Fibroblast of lung (primary cell): Measurements from ENCODE around the gene BACH1. TPM values are rescaled to one million over a fixed set of nuclear protein-coding genes. Genes with fewer than 3 reads are reported as not detected.

Source experiments
- DNase-seq, 2 donors: peaks; one replicate each; pipeline versions ENCODE4 v3.0.0 to v3.0.0-alpha.2; 2010; ENCODE audit warnings: low read depth in 2 of 2
- H2AFZ ChIP-seq: 2 replicates; pipeline ENCODE4 v1.5.1; 2012; ENCODE audit warnings: low read length, control low read depth, inconsistent platforms
- H3K27ac ChIP-seq: 2 replicates; pipeline ENCODE4 v1.5.1; 2011; ENCODE audit warnings: low read length, control low read depth; ENCODE audit not compliant: insufficient read depth
- H3K27me3 ChIP-seq: 2 replicates; pipeline ENCODE4 v1.5.1; 2011; ENCODE audit warnings: mild to moderate bottlenecking, low read length; ENCODE audit not compliant: control insufficient read depth, insufficient read depth
- H3K36me3 ChIP-seq: 2 replicates; pipeline ENCODE4 v1.5.1; 2011; ENCODE audit warnings: low read length; ENCODE audit not compliant: control insufficient read depth, insufficient read depth
- H3K4me1 ChIP-seq: 2 replicates; pipeline ENCODE4 v1.5.1; 2011; ENCODE audit warnings: low read length; ENCODE audit not compliant: control insufficient read depth, insufficient read depth; ENCODE audit errors: extremely low read depth
- H3K4me2 ChIP-seq: 2 replicates; pipeline ENCODE4 v1.5.1; 2011; ENCODE audit warnings: low read length, control low read depth; ENCODE audit not compliant: insufficient read depth; ENCODE audit errors: extremely low read depth
- H3K4me3 ChIP-seq, 4 experiments: fragments of 200-600 bp in 1 of 4; sonication (generic) in 1 of 4; replicated peaks in 1 of 4; 2 replicates each; pipeline ENCODE4 v1.5.1; 2011 to 2016; ENCODE audit warnings: low read length in 4 of 4, low read depth in 3 of 4, mild to moderate bottlenecking in 3 of 4, control low read depth in 2 of 4, inconsistent platforms in 1 of 4, mixed read lengths in 1 of 4; ENCODE audit not compliant: insufficient read depth in 1 of 4; ENCODE audit errors: control extremely low read depth in 1 of 4
- H3K79me2 ChIP-seq: 2 replicates; pipeline ENCODE4 v1.5.1; 2012; ENCODE audit warnings: mild to moderate bottlenecking, low read length, inconsistent platforms; ENCODE audit not compliant: control insufficient read depth, insufficient read depth
- H3K9ac ChIP-seq: 2 replicates; pipeline ENCODE4 v1.5.1; 2011; ENCODE audit warnings: mild to moderate bottlenecking, low read length, control low read depth; ENCODE audit not compliant: insufficient read depth
- H3K9me3 ChIP-seq: 2 replicates; pipeline ENCODE4 v1.5.1; 2012; ENCODE audit warnings: low read depth, low read length; ENCODE audit not compliant: control insufficient read depth, insufficient read depth
- H4K20me1 ChIP-seq: 2 replicates; pipeline ENCODE4 v1.5.1; 2011; ENCODE audit warnings: low read length; ENCODE audit not compliant: control insufficient read depth, insufficient read depth; ENCODE audit errors: extremely low read depth
- EZH2 ChIP-seq: IDR thresholded peaks from 2 replicates; pipeline ENCODE4 v1.5.1; 2012; ENCODE audit warnings: low read length, control low read depth, mild to moderate bottlenecking; ENCODE audit errors: missing control alignments
- polyA plus RNA-seq, 2 donors: library from polyadenylated mRNA; depleted of rRNA in 1 of 2; stranded (reverse) in 1 of 2; unstranded in 1 of 2; fragments of >200 nt; gene quantifications; 2 replicates each; pipeline ENCODE4 v1.2.1, GENCODE V29; 2011 to 2012; ENCODE audit warnings: missing spikeins in 1 of 2
- total RNA-seq: library from RNA; depleted of rRNA; stranded (reverse); fragments of >200 nt; gene quantifications from 2 replicates; pipeline ENCODE4 v1.2.1, GENCODE V29; 2014
- TF ChIP-seq, protein P1 (sequence below), 2 donors: IDR thresholded peaks in 1 of 2; conservative IDR thresholded peaks in 1 of 2; 1 replicate in 1 of 2; 2 replicates in 1 of 2; pipeline ENCODE4 v1.5.1; 2011 to 2012; ENCODE audit warnings: low read length in 2 of 2, control low read depth in 1 of 2, inconsistent platforms in 1 of 2, low read depth in 1 of 2, mild to moderate bottlenecking in 1 of 2

The BACH1 gene
- total and polyA plus RNA-seq, 2 donors (not counting 1 experiment from before 2014, with no cell fraction given): 38.2 to 127 TPM

GRCh38 chr21:29258626-29259338, 39.9 kb upstream of the BACH1 start:
- H3K4me3 ChIP-seq: peak overlapping the region in 2 of 4 experiments; percentile 1 to 5

GRCh38 chr21:29260461-29260860, 38.3 kb upstream of the BACH1 start:
- Histone ChIP-seq H3K4me2 (no peak overlapping the region), H4K20me1 (no peaks in the 10 kb centered on the region), H2AFZ (no peak overlapping the region), H3K36me3 (no peaks in the 10 kb centered on the region), H3K9ac (no peak overlapping the region), H3K27me3 (no peaks in the 10 kb centered on the region), H3K9me3 (no peaks in the 10 kb centered on the region), H3K4me1 (peaks cover 4% of the 10 kb centered on the region), H3K79me2 (no peaks in the 10 kb centered on the region), H3K4me3 (no peak overlapping the region), H3K27ac (no peak overlapping the region)
- no peak for DNase-seq
- no peak for TF ChIP-seq EZH2
- TF ChIP-seq, protein P1, sequence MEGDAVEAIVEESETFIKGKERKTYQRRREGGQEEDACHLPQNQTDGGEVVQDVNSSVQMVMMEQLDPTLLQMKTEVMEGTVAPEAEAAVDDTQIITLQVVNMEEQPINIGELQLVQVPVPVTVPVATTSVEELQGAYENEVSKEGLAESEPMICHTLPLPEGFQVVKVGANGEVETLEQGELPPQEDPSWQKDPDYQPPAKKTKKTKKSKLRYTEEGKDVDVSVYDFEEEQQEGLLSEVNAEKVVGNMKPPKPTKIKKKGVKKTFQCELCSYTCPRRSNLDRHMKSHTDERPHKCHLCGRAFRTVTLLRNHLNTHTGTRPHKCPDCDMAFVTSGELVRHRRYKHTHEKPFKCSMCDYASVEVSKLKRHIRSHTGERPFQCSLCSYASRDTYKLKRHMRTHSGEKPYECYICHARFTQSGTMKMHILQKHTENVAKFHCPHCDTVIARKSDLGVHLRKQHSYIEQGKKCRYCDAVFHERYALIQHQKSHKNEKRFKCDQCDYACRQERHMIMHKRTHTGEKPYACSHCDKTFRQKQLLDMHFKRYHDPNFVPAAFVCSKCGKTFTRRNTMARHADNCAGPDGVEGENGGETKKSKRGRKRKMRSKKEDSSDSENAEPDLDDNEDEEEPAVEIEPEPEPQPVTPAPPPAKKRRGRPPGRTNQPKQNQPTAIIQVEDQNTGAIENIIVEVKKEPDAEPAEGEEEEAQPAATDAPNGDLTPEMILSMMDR (conservative IDR thresholded peaks at IDR 0.05 in 1 of 2, IDR thresholded peaks at IDR 0.05 in 1 of 2; ENCODE audit: low read depth in 1 of 2, low read length in 2 of 2): no peak

More at GRCh38 chr21:29258626-29259338, 39.9 kb upstream of the BACH1 start:
- H3K27me3 ChIP-seq: no peaks in the 10 kb centered on the region
- H3K9ac ChIP-seq: no peak overlapping the region
- TF ChIP-seq EZH2: no peak
- TF ChIP-seq, protein P1 (conservative IDR thresholded peaks at IDR 0.05 in 1 of 2, IDR thresholded peaks at IDR 0.05 in 1 of 2; ENCODE audit: low read depth in 1 of 2, low read length in 2 of 2): no peak
- no peaks in the 10 kb centered on the region for H3K36me3 ChIP-seq
- no peak overlapping the region for H2AFZ ChIP-seq
- H3K79me2 ChIP-seq: no peaks in the 10 kb centered on the region
- peak; percentile 69 to 87 for DNase-seq
- peak overlapping the region; percentile 48 for H3K27ac ChIP-seq
- no peaks in the 10 kb centered on the region for H4K20me1 ChIP-seq
- peaks cover 4% of the 10 kb centered on the region for H3K4me1 ChIP-seq
- peak overlapping the region; percentile 58 for H3K4me2 ChIP-seq
- no peaks in the 10 kb centered on the region for H3K9me3 ChIP-seq

GRCh38 chr21:29261555-29262540, 36.9 kb upstream of the BACH1 start:
- no peak overlapping the region for H3K9ac ChIP-seq
- no peaks in the 10 kb centered on the region for H3K79me2 ChIP-seq
- H3K9me3 ChIP-seq: no peaks in the 10 kb centered on the region
- no peaks in the 10 kb centered on the region for H4K20me1 ChIP-seq
- no peak for TF ChIP-seq EZH2
- TF ChIP-seq, protein P1 (conservative IDR thresholded peaks at IDR 0.05 in 1 of 2, IDR thresholded peaks at IDR 0.05 in 1 of 2; ENCODE audit: low read depth in 1 of 2, low read length in 2 of 2): no peak
- no peak for DNase-seq
- H3K36me3 ChIP-seq: no peaks in the 10 kb centered on the region
- no peak overlapping the region for H2AFZ ChIP-seq
- H3K27me3 ChIP-seq: no peaks in the 10 kb centered on the region
- H3K4me3 ChIP-seq: no peak overlapping the region
- no peak overlapping the region for H3K27ac ChIP-seq
- no peak overlapping the region for H3K4me2 ChIP-seq
- H3K4me1 ChIP-seq: peaks cover 4% of the 10 kb centered on the region
